ENCODE measurements around the gene RGS3. TPM values are rescaled to one million over a fixed set of nuclear protein-coding genes. Genes with fewer than 3 reads are reported as not detected.

Gene RGS3
- total RNA-seq, 1 donor from 2014 or later = 187 TPM

- no peak overlapping the region for H3K4me3 ChIP-seq
- no peaks in the 10 kb centered on the region for H3K9me3 ChIP-seq (replicated peaks)
- H3K4me1 ChIP-seq = peaks cover 88% of the 10 kb centered on the region
- intact Hi-C loops (cut with micrococcal nuclease) = no loop called here
- peak overlapping the region; percentile 92 for H3K27ac ChIP-seq (replicated peaks)
- DNase-seq = no peak
- no peak for TF ChIP-seq CTCF (IDR thresholded peaks at IDR 0.05; ENCODE audit: borderline replicate concordance)
- no peaks in the 10 kb centered on the region for H3K27me3 ChIP-seq (ENCODE audit: low read depth)
- H3K36me3 ChIP-seq = no peaks in the 10 kb centered on the region
Measured at GRCh38 chr9:113618836-113619490, 155.4 kb downstream of the RGS3 start.

- peak overlapping the region; percentile 19 for H3K4me3 ChIP-seq
- no peaks in the 10 kb centered on the region for H3K36me3 ChIP-seq
- H3K27me3 ChIP-seq (ENCODE audit: low read depth) = no peaks in the 10 kb centered on the region
- peaks cover 88% of the 10 kb centered on the region for H3K4me1 ChIP-seq
- no peak for DNase-seq
- TF ChIP-seq CTCF (IDR thresholded peaks at IDR 0.05; ENCODE audit: borderline replicate concordance) = no peak
- peak overlapping the region; percentile 92 for H3K27ac ChIP-seq (replicated peaks)
- no peaks in the 10 kb centered on the region for H3K9me3 ChIP-seq (replicated peaks)
- intact Hi-C loops (cut with micrococcal nuclease) = no loop called here
Measured at GRCh38 chr9:113619491-113620376, 156.2 kb downstream of the RGS3 start.

- intact Hi-C loops (cut with micrococcal nuclease) = no loop called here
- Histone ChIP-seq H3K9me3 (replicated peaks) (no peaks in the 10 kb centered on the region), H3K27ac (replicated peaks) (peak overlapping the region; percentile 92), H3K4me3 (peak overlapping the region; percentile 19), H3K4me1 (peaks cover 88% of the 10 kb centered on the region), H3K27me3 (ENCODE audit: low read depth) (no peaks in the 10 kb centered on the region), H3K36me3 (no peaks in the 10 kb centered on the region)
- no peak for TF ChIP-seq CTCF (IDR thresholded peaks at IDR 0.05; ENCODE audit: borderline replicate concordance)
- peak; percentile 62 for DNase-seq
Measured at GRCh38 chr9:113620377-113621161, 157.0 kb downstream of the RGS3 start.

GRCh38 chr9:113621309-113621791 lies 157.8 kb downstream of the RGS3 start:
- H3K36me3 ChIP-seq = no peaks in the 10 kb centered on the region
- DNase-seq = peak; percentile 86
- H3K9me3 ChIP-seq (replicated peaks) = no peaks in the 10 kb centered on the region
- H3K27me3 ChIP-seq (ENCODE audit: low read depth) = no peaks in the 10 kb centered on the region
- H3K4me3 ChIP-seq = no peak overlapping the region
- H3K4me1 ChIP-seq = peaks cover 86% of the 10 kb centered on the region
- no peak for TF ChIP-seq CTCF (IDR thresholded peaks at IDR 0.05; ENCODE audit: borderline replicate concordance)
- H3K27ac ChIP-seq (replicated peaks) = peak overlapping the region; percentile 92
- intact Hi-C loops (cut with micrococcal nuclease) = no loop called here

- intact Hi-C loops (cut with micrococcal nuclease) = no loop called here
- H3K36me3 ChIP-seq = no peaks in the 10 kb centered on the region
- H3K27me3 ChIP-seq (ENCODE audit: low read depth) = no peaks in the 10 kb centered on the region
- TF ChIP-seq CTCF (IDR thresholded peaks at IDR 0.05; ENCODE audit: borderline replicate concordance) = no peak
- H3K27ac ChIP-seq (replicated peaks) = peak overlapping the region; percentile 92
- H3K4me3 ChIP-seq = no peak overlapping the region
- H3K4me1 ChIP-seq = peaks cover 86% of the 10 kb centered on the region
- no peak for DNase-seq
- H3K9me3 ChIP-seq (replicated peaks) = no peaks in the 10 kb centered on the region
Measured at GRCh38 chr9:113621980-113622379, 158.5 kb downstream of the RGS3 start.

Measured in left ventricle myocardium inferior (tissue), 1 donor.